BJ (cell line): ENCODE results near the gene OTOGL. TPM values are rescaled to one million over a fixed set of nuclear protein-coding genes. Genes with fewer than 3 reads are reported as not detected.

Source experiments
- CTCF ChIA-PET: fragments of 350-600 bp; formaldehyde crosslinking; extraction: SDS; loops from one replicate; lab custom pipeline; 2021; ENCODE audit warnings: antibody characterized with exemption, inconsistent platforms; lab: Yijun Ruan, JAX
- POLR2A ChIA-PET: fragments of 300-600 bp; sonication (Branson Sonifier 250); formaldehyde crosslinking; extraction: SDS; loops from one replicate; lab custom pipeline; 2021; ENCODE audit warnings: antibody characterized with exemption; lab: Charles Lee
- DNase-seq: peaks from one replicate; pipeline ENCODE4 v3.0.0-alpha.2; 2011; ENCODE audit warnings: low read depth
- H3K27me3 ChIP-seq: 2 replicates; pipeline ENCODE4 v1.6.0; 2011; ENCODE audit warnings: low read length; ENCODE audit not compliant: control insufficient read depth, insufficient read depth
- H3K36me3 ChIP-seq: 2 replicates; pipeline ENCODE4 v1.5.1; 2011; ENCODE audit warnings: low read length; ENCODE audit not compliant: control insufficient read depth, insufficient read depth
- H3K4me3 ChIP-seq: 2 replicates; pipeline ENCODE4 v1.5.1; 2011; ENCODE audit warnings: low read depth, mild to moderate bottlenecking, control low read depth, low read length
- polyA plus RNA-seq: library from polyadenylated mRNA; depleted of rRNA; stranded (reverse); fragments of >200 nt; gene quantifications from 2 replicates; pipeline ENCODE4 v1.2.3, GENCODE V29; 2011
- TF ChIP-seq, protein P1 (sequence below): IDR thresholded peaks from 2 replicates; pipeline ENCODE4 v1.5.1; 2011; ENCODE audit warnings: low read depth, mild to moderate bottlenecking, control low read depth, inconsistent platforms, low read length, moderate library complexity; ENCODE audit not compliant: insufficient read depth

The OTOGL gene
- polyA plus RNA-seq, 1 experiment: 0.10 TPM

DNA sequence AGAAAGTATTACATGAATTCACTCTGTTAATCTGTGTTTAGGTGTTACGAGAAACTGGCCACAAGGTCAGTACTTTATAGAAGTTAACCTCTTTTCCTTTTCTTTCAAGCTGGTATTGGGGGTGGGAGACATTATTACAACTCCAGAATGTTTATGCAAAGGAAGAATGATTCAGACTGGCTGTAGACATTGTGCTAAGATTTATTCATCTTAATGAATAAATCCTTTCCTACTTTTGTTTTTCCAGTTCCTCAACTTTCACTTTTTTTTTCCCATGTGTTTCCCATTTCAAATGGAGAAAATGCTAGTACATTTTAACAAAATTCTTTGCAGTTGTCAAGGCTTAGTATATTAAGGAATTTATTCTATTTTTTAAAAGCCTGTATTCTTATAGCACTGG lies 1.3 kb downstream of the OTOGL start:
- ChIA-PET CTCF (no interaction called here), POLR2A (no interaction called here)
- H3K36me3 ChIP-seq: no peaks in the 10 kb centered on the region

DNA sequence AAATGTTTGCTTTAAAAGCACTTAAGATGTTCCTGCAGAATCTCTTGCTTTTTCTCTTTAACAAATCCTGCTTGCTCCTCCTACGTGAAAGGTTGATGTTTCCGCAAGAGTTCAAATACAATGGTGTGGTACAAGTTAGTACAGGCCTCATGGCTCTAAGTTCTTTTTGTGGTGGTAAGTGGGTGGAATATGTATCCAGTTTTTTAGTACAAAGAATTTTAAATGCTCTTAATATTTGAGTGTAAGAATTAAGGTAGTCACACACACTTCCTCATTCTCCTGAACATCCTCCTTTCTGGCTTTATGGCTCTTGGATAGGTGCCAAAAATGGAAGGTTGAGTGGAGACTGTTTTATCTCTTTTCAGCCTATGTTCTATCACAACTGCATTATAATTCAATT lies 1.8 kb downstream of the OTOGL start:
- TF ChIP-seq, protein P1, sequence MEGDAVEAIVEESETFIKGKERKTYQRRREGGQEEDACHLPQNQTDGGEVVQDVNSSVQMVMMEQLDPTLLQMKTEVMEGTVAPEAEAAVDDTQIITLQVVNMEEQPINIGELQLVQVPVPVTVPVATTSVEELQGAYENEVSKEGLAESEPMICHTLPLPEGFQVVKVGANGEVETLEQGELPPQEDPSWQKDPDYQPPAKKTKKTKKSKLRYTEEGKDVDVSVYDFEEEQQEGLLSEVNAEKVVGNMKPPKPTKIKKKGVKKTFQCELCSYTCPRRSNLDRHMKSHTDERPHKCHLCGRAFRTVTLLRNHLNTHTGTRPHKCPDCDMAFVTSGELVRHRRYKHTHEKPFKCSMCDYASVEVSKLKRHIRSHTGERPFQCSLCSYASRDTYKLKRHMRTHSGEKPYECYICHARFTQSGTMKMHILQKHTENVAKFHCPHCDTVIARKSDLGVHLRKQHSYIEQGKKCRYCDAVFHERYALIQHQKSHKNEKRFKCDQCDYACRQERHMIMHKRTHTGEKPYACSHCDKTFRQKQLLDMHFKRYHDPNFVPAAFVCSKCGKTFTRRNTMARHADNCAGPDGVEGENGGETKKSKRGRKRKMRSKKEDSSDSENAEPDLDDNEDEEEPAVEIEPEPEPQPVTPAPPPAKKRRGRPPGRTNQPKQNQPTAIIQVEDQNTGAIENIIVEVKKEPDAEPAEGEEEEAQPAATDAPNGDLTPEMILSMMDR: no peak
- DNase-seq: no peak
- ChIA-PET POLR2A (no interaction called here), CTCF (no interaction called here)
- no peak overlapping the region for H3K4me3 ChIP-seq
- H3K27me3 ChIP-seq: no peaks in the 10 kb centered on the region
- H3K36me3 ChIP-seq: no peaks in the 10 kb centered on the region

More for the DNA sequence above, 1.3 kb downstream of the OTOGL start:
- no peak for DNase-seq
- no peak overlapping the region for H3K4me3 ChIP-seq
- TF ChIP-seq, protein P1: no peak
- H3K27me3 ChIP-seq: no peaks in the 10 kb centered on the region

DNA sequence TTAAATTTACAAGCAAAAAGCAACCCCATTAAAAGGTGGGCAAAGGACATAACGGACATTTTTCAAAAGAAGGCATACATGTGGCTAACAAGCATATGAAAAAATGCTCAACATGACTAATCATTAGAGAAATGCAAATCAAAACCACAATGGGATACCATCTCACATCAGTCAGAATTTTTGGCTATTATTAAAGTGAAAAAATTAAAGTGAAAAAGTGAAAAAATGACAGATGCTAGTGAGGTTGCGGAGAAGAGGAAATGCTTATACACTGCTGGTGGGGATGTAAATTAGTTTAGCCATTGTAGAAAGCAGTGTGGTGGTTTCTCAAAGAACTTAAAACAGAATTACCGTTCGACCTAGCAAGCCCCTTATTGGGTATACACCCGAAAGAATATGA lies 7.9 kb downstream of the OTOGL start:
- Histone ChIP-seq H3K4me3 (no peak overlapping the region), H3K36me3 (no peaks in the 10 kb centered on the region), H3K27me3 (no peaks in the 10 kb centered on the region)
- DNase-seq: no peak
- POLR2A ChIA-PET: no interaction called here
- CTCF ChIA-PET: no interaction called here
- TF ChIP-seq, protein P1: no peak

GRCh38 chr12:80116735-80117134 lies 17.4 kb downstream of the OTOGL start:
- no peak for DNase-seq
- Histone ChIP-seq H3K36me3 (no peaks in the 10 kb centered on the region), H3K4me3 (no peak overlapping the region), H3K27me3 (no peaks in the 10 kb centered on the region)
- TF ChIP-seq, protein P1: no peak
- ChIA-PET CTCF (interaction anchor here (1.0 kb wide), 1 partner anchor 17 kb away, joined by 4 read pairs; no protein-coding TSS in a partner anchor), POLR2A (no interaction called here)

- ChIA-PET POLR2A (no interaction called here), CTCF (interaction anchor here (1.1 to 1.2 kb wide), 2 partner anchors 43 to 231 kb away, joined by 3 to 5 read pairs; no protein-coding TSS in a partner anchor)
- Histone ChIP-seq H3K27me3 (no peaks in the 10 kb centered on the region), H3K4me3 (no peak overlapping the region), H3K36me3 (no peaks in the 10 kb centered on the region)
- TF ChIP-seq, protein P1: no peak
- DNase-seq: no peak
Observed at GRCh38 chr12:80118565-80119324, 19.4 kb downstream of the OTOGL start.
